Right lung (tissue), 5 donors: ENCODE results near the gene CARM1. TPM values are rescaled to one million over a fixed set of nuclear protein-coding genes. Genes with fewer than 3 reads are reported as not detected.
"Not testable (repeated sequence)": the region's sequence is repeated elsewhere in the genome, so short reads cannot be mapped to it uniquely, and the experiment has no call there.

ENCODE experiments used
- DNase-seq, 2 donors: peaks; one replicate each; pipeline ENCODE4 v3.0.0-alpha.2; 2013
- polyA plus RNA-seq, 5 donors: library from polyadenylated mRNA; unstranded; fragments of 120-200 nt; gene quantifications; one replicate each; pipeline versions ENCODE4 v1.2.1 to v1.2.3, GENCODE V29; 2013; ENCODE audit warnings: inconsistent platforms in 1 of 5, low replicate concordance in 1 of 5; ENCODE audit not compliant: insufficient read length in 5 of 5, insufficient read depth in 1 of 5

The CARM1 gene
- polyA plus RNA-seq, 5 donors, result 30.6 to 54.3 (median 43.5) TPM

DNA sequence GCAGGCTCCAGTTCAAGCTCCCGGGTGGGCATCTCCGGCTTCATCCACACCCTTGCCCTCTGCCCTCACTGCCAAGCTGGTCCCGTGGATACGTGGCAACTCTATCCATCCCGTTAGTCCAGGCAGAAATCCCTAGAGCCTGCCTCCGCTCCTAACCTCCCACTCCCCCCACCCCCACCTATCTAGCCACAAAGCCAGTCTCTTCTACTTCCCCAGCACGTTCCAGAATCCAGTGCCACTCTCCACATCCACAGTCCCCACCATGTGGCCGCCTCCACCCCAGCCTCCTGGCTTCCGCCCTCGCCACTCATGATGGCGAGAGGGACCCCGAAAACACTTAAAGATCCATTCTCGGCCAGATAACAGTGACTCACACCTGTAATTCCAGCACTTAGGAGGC lies 53.2 kb downstream of the CARM1 start:
- no peak for DNase-seq

GRCh38 chr19:10927730-10928562 lies 56.6 kb downstream of the CARM1 start:
- DNase-seq, result no peak

- DNase-seq, result peak; percentile 96 to 98
Measured at GRCh38 chr19:10928563-10929401, 57.4 kb downstream of the CARM1 start, which contains the start of the genes TIMM29 and YIPF2. TIMM29 (plus strand) TSS chr19:10928811; CDS start chr19:10928823, 12 bp downstream. YIPF2 (minus strand) TSS chr19:10928639; CDS start chr19:10928410, 229 bp downstream.

DNA sequence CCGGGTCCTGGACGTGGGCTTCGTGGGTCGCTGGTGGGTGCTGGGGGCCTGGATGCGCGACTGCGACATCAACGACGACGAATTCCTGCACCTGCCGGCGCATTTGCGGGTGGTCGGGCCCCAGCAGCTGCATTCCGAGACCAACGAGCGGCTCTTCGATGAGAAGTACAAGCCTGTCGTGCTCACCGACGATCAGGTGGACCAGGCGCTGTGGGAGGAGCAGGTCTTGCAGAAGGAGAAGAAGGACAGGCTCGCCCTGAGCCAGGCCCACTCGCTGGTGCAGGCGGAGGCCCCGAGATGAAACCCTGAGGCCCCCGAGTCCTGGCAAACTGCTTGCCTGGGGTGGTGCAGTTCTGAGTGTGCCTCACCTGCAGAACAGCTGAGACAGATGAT lies 58.0 kb downstream of the CARM1 start:
- no peak for DNase-seq

GRCh38 chr19:10935371-10936059 lies 64.2 kb downstream of the CARM1 start:
- no peak for DNase-seq

- DNase-seq, result peak; percentile 63 to 79
Measured at GRCh38 chr19:10936661-10937084, 65.3 kb downstream of the CARM1 start.

GRCh38 chr19:10941649-10942048 lies 70.3 kb downstream of the CARM1 start:
- DNase-seq, result not testable (repeated sequence)

DNA sequence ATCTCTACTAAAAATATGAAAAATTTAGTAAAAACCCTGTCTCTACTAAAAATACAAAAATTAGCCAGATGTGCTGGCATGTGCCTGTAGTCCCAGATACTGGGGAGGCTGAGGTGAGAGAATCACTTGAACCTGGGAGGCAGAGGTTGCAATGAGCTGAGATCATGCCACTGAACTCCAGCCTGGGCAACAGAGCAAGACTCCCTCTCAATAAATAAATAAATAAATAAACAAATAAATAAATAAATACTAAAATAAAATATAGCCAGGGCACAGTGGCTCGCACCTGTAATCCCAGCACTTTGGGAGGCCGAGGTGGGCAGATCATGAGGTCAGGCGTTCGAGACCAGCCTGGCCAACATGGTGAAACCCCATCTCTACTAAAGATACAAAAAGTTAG lies 72.1 kb downstream of the CARM1 start:
- DNase-seq, result not testable (repeated sequence)

DNA sequence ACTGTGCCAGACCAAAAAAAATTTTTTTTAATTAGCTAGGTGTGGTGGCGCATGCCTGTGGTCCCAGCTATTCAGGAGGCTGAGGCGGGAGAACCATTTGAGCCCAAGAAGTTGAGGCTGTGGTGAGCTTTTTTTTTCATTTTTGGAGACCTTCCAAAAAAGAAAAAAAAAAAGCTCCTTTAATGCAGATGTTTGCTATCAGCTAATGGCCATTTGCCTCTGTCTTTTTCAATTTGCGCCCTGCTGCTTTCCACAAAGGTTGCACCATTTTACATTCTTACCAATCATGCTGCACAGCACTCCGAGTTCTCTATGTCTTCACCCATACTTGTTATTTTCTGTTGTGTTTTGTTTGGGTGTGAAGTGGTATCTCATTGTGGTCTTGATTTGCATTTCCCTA lies 73.9 kb downstream of the CARM1 start:
- DNase-seq, result no peak

GRCh38 chr19:10946958-10947657 lies 75.8 kb downstream of the CARM1 start:
- DNase-seq, result peak; percentile 77 to 82

DNA sequence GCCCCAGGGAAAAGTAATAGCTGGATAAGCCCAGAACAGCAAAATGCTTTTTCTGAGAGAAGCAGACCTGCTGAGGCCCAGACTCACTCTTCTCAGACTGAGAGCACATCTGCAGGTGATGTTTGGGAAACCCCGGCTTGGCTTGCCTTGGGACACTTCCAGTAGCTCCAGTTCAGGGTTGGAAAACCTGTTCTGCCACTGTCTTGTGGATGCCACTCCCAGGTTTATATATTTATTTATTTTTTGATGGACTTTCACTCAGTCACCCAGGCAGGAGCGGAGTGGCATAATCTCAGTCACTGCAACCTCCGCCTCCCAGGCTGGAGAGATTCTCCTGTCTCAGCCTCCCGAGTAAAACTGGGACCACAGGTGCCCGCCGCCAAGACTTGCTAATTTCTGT lies 81.5 kb downstream of the CARM1 start:
- DNase-seq, result no peak

GRCh38 chr19:10959277-10959968 lies 88.1 kb downstream of the CARM1 start:
- DNase-seq, result not testable (repeated sequence)

DNA sequence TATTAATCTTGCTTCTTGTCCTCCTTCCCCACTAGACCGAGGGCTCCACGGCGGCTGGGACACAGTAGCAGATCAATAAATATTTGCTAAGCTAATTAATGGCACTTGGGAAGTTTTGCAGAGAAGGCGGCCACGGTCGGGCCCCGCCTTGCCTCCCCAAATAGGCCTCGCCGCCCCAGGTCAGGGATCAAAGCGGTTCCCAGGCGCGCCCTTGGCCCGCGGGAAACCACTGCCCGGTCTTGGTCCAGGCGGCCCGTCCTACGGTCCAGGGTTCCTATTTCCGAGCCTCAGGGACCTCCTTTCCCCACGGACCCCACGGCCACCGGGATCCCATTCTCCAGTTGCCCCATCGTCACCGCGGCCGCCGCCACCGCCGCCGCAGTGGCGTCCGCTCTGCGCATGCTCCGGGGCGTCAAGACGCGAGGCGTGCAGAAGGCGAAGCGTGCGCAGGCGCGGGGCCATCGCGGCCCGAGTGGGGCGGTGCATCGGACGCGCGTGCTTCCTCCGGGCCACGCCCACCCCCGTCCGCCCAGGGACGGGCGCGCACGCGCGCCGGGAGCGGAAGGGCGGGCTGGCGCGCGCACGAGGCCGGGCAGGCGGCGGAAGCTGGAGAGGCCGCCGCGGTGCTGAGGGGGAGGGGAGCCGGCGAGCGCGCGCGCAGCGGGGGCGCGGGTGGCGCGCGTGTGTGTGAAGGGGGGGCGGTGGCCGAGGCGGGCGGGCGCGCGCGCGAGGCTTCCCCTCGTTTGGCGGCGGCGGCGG lies 89.1 kb downstream of the CARM1 start, which contains the start of gene SMARCA4:
TSS of gene SMARCA4 (plus strand) at position 717 of the 759 bp plus-strand sequence. CDS start 23,122 bp downstream, outside the sequence.
- peak; percentile 99 for DNase-seq

- peak in 1 of 2 donors; percentile 29 for DNase-seq
Measured at GRCh38 chr19:10961073-10961860, 89.9 kb downstream of the CARM1 start.

DNA sequence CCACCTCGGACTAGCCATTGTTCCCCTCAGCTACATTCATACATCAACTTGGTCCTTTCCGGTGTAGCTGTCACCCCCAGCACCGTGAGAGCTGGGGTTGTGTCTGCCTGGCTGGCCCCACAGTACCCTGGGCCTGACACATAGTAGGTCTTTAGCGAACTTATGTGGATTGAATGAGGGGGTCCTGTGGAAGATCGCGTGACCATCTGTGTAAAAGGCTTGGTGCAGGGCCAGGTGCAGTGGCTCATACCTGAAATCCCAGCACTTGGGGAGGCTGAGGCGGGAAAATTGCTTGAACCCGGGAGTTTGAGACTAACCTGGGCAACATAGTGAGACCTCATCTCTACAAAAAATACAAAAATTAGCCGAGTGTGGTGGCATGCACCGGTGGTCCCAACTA lies 91.5 kb downstream of the CARM1 start:
- DNase-seq, result no peak

GRCh38 chr19:10963865-10964264 lies 92.5 kb downstream of the CARM1 start:
- no peak for DNase-seq

DNA sequence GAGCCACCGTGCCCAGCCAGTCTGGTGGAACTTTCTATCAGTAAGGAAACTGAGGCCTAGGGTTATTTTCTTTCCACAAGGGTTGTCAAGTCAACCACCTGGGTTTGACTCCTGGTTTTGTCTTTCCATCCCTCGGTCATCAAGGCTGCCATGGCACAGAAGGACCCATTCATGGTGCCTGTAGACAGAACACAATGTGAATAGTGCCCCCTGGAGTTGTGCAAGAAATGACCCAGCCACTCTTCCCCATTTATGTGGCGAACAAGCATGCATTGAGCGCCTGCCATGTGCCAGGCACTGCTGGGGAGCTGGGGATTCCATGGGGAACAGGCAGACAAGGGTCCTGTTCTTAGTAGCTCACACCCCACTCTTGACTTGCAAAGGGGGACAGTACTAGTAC lies 93.5 kb downstream of the CARM1 start:
- no peak for DNase-seq

DNA sequence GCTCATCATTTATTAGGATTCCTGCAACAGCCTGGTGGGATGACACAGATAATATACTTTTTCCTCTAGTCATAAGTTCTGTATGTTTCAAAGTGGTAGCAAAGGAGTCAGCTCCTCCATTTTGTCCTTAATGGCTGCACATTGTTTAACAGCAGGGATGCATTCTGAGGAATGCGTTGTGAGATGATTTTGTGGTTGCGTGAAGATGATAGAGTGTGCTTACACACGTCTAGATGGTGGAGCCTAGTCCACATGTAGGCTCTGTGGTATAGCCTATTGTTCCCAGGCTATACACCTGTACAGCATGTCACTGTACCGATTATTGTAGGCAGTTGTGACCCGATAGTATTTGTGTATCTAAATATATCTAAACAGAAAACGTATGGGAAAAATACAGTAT lies 94.0 kb downstream of the CARM1 start:
- no peak for DNase-seq

DNA sequence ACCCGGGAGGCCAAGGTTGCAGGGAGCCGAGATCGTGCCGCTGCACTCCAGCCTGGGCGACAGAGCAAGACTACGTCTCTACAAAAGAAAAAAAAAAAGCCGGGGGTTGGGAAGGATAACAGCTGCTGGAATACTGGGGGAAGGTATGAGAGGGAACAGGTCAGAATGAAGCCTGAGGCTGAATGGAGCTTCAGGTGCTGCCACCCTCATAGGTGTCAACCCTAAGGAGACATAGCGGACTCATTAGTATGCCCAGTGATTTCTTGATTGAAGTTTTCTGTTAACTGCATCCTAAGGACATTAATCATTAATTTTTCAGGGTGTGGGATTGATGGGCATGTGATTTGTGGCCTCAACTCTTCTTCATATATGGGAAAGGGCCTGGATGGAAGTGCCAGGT lies 95.5 kb downstream of the CARM1 start:
- no peak for DNase-seq
